GM21717 (cell line): ENCODE data around the gene TRIM17.
"Not testable (repeated sequence)": the region's sequence is repeated elsewhere in the genome, so short reads cannot be mapped to it uniquely, and the experiment has no call there.

ENCODE experiments used
- ATAC-seq: cut with Tn5 transposase; IDR thresholded peaks from one replicate; pipeline ENCODE4 v1.9.1; 2021; ENCODE audit warnings: mild to moderate bottlenecking, moderate library complexity; ENCODE audit not compliant: unreplicated experiment

TRIM17 gene

DNA sequence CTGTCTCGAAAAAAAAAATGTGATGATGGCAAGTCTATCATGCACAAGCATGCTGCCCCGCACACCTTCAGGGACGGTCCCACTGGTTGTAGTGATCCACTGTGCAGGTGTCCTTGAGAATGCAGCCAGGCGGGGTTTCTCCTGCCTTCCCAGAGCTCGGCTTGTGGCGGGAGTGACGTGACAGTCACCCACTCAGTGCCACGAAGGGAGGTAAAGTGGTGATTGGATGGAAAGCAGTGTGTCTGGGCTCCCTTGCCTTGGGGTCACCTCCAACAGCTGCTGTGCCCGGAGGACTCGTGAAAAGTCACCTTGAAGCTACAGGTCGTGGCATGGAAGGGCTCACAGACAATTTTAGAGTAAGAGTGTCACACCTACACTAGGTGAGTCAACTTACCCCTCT, 33.5 kb upstream of the TRIM17 start:
- no peak for ATAC-seq

DNA sequence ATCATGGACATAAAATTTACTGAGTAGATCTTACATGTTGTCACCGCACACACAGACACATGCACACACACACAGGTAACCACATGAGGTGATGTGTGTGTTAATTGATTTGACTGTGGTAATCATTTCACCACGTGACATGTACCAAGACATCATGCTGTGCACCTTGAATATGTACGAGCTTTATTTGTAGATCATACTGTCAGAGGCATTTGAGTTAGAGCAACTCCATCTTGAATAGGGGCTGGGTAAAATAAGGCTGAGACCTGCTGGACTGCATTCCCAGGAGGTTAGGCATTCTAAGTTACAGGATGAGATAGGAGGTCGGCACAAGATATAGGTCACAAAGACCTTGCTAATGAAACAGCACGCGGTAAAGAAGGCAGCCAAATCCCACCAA, 31.7 kb upstream of the TRIM17 start:
- no peak for ATAC-seq

DNA sequence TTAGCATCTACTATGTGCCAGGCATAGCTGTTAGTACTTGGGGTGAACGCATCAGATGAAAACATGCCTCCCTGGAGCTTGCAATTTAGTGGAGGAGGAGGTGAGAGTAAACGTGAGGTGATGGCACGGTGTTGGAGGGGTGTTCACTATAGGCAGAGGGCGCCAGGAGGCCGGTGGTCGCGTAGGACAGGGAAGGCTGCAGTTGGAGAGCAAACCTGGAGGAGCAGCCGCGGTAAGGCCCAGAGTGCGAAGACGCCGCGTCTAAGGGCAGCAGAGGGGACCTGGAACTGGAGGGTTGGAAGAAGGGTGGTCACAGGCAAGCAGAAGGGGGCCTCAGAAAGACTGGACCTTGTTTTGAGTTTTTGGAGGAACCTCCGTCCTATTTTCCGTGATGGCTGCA, 30.2 kb upstream of the TRIM17 start:
- no peak for ATAC-seq

DNA sequence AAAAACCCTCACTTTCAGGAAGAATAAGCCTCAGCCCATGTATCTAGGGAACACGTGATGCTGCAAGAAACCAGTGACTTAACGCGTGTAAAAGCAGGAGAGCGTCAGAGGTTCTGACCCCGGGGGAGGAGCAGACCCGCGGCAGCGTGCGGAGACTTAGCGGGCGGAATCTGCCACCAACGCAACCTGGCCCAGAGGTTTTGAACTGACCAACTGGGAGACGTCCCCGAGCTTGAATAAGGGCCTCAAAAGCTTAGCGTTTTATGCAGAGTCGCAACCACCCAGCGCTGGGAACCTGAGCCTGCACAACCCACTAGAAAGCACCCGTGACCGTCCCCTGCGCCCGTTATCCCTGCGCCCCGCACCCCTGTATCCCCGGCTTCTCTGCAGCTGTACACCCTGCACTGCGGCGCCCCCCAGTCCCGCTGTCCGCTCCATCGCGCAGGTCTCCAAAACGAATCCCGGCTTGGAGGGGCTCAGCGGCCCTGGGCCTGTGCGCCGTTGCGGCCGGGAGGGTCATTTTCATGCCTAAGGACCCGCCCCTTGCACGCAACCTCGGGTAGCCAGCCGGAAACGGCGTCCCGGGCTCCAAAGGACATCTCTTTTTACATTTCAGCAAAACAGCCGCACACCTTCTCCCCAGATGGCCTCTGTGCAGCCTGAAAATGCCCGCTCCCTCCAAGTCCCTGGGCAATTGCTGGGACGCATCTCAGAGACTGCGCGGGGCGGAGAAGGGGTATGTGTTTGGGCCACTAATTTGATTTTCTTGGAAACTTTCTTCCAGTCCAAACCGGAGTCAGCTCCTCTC, 29.4 kb upstream of the TRIM17 start:
- no peak for ATAC-seq

DNA sequence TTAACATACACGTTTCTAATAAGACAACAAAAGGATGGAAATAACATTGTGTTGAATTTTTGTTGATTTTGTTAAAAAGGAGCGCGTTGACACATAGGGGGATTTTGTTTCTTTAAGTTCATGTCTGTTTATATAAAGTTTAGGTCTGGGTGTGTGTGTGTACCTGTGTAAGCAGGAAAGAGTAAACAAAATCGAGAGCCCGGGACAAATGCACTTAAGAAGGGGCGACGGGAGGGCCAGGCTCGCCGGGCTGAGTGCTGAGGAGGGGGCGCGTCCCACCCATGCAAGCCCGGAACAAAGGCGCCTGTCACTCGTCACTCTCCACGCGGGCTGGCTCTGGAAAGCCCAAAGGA, 28.8 kb upstream of the TRIM17 start:
- no peak for ATAC-seq

DNA sequence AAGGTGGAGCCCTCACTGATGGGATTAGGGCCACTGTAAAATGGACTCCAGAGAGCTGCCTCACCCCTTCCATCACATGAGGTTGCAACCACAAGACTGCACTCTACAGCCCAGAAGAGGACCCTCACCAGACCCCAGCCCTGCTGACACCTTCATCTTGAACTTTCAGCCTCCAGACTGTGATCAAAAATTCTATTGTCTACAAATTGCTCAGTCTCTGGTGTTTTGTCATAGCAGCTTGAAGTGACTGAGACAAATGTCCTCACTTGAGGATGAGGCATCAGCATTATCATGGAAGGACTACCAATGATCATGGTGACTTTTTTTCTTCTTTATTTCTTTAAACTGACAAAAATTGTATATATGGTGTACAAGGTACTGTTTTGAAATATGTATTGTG, 26.7 kb upstream of the TRIM17 start:
- no peak for ATAC-seq

DNA sequence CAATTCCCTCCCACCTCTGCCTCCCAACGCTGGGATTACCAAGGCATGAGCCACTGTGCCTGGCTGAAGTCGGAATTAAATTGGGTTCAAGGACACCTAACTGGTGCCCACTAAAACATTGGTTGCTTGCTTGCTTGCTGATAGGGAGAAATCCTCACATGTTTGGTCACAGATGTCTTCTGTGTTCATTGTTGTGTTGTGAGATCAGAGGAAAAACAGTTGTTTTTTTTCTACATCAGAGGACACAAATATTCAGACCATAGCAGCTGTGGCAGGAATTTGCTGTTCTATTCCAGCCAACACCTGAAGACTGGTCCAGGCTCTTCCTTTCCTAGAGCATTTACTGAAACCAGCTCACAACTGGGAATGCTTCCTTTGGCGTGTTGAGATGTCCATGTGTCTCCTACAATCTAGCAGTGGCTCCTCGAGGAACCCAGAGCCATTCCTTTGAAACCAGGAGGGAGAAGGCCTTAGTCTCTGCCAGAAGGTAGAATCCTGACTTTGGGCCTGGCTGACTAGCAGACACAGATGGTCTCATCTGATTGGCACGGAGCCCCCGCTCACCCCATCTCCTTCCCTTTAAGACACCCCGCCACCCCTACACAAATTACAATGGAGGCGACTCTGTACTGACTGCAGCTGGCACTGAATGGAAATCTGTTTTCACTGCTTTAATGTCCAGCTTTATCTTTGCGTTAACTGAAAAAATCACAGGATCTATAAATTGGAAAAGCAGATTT, 24.3 kb upstream of the TRIM17 start:
- no peak for ATAC-seq

DNA sequence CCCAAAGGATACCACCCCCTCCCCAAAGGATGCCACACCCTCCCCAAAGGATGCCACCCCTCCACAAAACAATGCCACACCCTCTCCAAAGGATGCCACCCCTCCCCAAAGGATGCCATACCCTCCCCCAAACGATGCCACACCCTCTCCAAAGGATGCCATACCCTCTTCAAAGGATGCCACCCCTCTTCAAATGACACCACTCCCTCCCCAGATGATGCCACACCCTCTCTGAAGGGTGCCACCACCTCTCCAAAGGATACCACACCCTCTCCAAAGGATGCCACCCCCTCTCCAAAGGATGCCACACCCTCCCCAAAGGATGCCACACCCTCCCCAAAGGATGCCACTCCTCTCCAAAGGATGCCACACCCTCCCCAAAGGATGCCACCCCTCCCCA, 21.6 kb upstream of the TRIM17 start:
- no peak for ATAC-seq

DNA sequence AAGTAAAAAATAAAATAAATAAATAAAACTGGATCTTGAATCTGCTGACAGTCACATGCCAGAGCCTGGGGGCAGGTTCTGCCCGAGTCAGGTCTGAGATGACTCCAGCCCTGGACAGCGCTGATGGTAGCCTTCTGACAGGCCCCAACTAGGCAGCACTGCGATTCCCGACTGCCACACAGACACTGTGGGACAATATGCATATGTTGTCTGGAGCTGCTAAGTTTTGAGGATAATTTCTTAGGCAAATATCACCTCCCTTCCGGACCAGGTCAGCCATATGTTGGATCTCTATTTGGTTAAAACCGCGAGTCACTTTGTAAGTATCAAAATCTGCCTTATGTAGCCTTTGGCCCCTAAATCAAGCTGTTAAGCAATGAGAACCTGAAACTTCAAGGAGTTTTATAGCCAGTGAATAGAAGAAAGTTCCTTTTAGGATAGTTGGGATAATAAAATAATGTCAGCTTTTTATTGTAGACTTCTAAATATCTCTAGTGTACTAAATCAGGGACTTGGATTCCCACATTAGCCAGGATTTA, 20.8 kb upstream of the TRIM17 start:
- no peak for ATAC-seq

DNA sequence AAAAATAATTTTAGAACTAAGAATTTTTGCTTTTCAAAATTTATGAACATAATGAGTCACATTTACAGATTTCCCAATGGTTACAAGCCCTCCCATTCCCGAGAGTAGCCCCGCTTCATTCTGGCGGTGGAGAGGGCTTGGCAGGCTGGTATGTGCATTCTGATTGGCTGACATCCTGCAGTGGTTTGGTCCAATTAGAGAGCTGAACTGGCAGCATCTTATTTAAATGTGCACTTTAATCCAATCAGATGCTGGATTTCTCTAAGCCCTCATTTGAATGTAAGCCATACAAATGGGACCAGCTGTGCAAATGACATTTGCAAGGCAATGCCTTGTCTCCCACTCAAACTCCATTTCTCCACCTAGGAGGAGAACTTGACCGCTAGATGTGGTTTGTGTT, 18.0 kb upstream of the TRIM17 start:
- no peak for ATAC-seq

DNA sequence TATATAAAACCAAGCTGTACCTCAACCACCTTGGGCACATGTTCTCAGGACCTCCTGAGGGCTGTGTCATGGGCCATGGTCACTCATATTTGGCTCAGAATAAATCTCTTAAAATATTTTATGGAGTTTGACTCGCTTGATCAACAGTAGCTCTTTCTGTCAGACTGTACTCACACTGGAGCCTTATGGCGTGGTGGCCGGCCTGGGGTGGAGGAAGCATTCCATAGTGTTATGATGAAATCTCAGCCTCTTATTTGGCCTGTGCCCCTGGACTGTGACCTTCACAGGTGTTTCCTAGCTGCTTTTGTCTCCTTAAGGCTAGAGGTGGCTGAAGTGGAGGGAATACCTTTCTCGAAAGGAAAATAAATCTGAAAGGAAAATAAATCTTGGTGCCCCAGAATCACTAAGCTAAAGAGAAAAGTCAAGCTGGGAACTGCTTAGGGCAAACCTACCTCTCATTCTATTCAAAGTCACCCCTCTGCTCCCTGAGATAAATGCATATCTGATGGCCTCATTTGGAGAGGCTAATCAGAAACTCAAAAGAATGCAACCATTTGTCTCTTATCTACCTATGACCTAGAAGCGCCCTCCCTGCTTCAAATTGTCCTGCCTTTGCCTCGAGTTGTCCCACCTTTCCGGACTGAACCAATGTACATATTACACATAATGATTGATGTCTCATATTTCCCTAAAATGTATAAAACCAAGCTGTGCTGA, 16.8 kb upstream of the TRIM17 start:
- ATAC-seq, result not testable (repeated sequence)

DNA sequence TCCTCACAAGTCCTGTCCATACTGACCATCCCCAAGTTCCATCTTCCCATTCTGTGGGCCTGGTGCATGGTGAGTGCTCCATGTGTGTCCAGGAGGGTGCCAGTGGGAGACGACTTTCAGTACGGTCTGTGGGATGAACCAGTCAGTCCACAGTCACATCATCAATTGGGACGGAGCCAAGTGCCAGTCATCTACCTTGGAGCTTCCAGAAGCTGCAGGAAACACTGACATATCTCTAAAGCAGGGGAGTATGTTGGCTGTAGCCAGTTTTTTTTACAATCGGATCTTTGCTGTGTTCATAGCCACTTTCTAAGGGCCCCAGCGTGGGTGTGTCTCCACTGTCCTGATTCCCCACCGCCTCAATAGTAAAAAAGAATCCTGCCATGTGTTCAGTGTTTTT, 13.6 kb upstream of the TRIM17 start:
- ATAC-seq, result no peak

DNA sequence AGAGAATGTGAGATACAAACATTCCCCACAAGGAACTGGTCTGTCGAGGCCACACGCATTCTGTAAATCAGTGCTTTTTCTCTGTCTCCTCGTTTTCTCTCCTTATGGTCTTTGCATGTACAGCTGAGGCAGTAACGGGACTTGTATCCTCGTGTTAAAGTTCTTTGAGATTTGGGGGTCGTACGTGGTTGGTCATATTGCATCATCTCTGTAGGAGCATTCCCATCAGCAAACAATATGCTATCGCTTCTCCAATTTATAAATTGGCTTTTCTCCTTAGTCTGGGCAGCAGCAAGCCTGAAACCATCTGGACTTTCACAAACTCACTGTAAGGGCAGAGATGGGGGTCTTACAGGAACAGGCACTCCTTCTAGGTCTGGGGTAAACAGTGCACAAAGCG, 13.0 kb upstream of the TRIM17 start:
- no peak for ATAC-seq

DNA sequence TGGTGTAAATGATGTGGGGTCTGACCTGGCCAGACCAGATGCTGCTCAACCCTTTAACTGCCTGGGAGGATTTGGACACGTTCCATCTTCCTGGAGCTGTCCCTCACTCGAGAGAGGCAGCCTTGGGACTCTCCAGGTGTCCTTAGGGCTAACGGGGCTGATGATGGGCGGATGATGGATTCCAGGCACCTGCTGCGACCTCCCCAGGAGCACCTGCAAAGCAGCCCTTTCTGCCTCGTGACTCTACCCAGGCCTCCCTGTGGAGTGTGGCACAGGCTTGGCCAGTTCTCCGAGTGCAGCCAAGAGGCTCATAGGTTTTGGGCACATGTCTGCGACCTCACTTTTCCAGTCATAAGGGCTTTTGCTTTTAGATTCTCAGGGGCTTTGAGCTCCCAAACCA, 12.3 kb upstream of the TRIM17 start:
- no peak for ATAC-seq

DNA sequence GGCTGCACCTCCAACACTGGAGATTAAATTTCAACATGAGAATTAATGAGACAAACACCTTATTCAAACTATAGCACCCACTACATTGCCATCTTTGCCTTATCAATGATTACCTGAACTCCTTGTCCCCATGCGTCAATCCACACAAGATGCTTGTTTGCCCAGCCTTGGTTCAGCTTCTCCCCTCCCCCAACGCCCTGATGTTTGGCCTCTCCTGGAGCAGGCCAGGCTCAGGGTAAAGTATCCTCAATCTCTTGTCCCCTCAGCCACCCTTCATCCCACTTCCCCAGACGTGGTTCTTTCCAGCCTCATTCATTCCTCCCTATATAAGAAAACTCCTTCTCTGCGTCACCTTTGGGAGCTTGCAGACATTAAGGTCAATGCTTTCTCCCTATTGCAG, 11.8 kb upstream of the TRIM17 start:
- no peak for ATAC-seq

DNA sequence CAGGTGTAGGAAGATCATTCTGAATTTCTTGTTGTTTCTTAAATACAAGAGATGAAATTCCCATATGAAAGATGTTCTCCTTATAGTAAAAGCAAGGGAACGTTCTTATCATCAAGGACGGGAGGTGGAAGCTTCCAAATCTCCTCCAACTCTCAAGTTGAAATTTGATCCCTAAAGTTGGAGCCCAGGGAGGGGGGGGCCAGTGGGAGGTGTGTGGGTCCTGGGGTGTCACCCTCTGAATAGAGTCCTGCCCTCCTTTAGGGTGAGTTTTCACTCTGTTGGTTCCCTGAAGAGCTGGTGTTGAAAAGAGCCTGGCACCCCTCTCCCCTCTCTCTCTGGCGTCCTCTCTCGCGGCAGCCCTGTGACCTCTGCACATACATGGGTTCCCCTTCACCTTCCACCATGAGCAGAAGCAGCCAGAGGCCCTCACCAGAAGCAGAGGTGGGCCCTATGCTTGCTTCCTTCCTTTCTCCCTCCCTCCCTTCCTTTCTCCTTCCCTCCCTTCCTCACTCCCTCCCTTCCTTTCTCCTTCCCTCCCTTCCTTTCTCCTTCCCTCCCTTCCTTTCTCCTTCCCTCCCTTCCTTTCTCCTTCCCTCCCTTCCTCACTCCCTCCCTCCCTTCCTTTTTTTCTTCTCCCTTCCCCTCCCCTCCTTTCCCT, 10.0 kb upstream of the TRIM17 start:
- ATAC-seq, result no peak

DNA sequence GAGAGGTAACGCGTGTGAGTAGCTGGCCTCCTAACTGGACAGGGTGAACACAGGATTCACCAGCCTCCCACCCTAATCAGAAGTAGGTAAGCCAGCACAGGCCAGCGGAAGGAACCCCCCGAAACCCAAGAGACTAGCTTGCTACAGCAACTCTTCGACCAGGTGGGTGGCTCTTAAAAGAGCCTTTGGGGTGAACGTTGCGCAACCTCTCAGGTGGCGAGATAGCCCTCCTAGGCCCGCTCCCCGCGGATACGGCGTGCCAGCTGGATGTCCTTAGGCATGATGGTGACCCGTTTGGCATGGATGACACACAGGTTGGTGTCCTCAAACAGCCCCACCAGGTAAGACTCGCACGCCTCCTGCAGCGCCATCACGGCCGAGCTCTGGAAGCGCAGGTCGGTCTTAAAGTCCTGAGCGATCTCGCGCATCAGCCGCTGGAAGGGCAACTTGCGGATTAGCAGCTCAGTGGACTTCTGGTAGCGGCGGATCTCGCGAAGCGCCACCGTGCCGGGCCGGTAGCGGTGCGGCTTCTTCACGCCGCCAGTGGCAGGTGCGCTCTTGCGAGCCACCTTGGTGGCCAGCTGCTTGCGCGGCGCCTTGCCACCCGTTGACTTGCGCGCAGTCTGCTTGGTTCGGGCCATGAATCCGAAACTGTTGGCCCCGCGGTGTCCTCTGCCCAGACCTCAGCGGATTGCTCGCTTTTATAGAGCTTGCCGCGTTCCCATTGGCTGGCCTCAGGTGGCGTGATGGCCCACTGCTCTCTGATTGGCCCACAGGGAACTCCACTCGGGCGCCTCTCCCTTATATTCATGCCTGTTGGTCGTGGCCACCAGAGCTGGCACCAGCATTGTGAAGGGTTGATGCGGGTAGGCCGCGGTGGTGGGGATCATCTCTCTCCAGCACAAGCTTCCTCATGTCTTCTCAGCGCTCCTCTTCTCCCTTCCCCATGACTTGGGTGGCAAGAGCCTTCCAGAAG, 8.3 kb upstream of the TRIM17 start:
- no peak for ATAC-seq

DNA sequence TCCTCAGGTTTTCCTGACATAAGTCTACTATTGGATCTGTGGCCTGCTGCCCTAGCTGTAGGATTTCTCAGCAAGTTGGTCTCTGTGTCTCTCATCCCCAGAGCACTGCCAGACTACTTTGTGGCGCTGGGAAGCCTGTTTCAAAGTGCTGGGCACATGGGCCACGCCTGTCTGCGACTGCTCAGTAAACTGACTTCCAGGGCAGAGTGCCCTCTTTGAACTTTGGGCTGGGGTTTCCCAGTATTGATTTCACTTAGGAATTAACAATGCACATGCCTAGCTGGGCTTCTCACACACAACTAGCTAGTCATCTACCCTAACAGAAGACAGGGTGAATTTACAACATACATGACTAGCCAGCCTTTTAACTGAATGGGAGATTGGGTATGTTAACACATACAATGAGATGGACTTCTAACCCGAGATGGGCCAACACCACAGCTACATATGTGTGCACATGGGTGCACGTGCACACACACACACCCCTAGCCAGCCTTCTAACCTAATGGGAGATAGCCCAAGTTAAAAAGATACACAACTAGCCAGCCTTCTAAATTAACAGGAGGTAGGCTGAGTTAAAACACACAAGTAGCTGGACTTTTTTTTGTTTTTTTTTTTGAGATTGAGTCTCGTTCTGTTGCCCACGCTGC, 6.9 kb upstream of the TRIM17 start:
- ATAC-seq, result no peak

DNA sequence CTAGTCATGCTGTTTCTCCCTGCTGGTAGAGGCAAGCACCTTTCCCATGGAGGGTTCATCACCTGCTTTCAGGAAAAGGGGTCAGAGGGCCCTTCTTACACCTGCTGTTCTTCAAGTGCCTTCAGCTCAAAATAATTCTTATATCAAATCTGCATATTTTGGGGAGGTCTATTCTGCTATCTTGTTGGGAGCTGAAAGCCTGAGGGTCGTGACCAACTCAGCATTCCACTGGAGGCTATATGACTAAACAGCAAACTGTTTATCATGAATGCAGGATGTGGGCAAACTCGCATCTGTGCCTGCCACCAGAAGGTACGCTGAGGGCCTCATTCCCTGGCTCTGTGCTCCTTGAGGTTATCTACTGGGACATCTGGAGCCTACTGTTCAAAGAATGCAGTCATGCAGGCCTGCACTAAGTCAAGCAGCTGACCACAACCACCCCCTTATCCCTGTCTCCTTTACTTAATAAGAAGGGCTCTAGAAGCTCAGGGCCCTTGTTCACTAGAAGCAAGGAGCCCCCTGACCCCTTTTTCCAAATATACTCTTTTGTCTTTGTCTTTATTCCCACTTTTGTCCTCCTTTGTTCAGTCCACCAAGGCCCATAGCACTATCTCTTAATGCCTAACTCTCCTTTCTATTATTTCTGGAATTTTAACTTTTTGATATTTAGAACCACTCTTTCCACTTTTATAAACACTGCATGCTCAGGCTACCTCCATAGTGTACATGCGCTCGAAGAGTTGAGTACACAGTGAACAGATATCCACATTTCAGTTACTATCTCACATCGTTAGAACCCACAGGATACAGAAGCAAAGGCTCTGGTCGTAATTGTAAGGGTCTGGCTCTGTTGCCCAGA, 4.5 kb upstream of the TRIM17 start:
- ATAC-seq, result no peak
